ENCODE results near the gene CHID1.

GRCh38 chr11:911890-912219 is 1.2 kb upstream of the CHID1 start:
- TF ChIP-seq POLR2AphosphoS5 (IDR thresholded peaks at IDR 0.05; ENCODE audit: insufficient read depth in 1 of 2, low read depth in 1 of 2) (no peak), POLR2A (IDR thresholded peaks at IDR 0.05) (no peak)
